ENCODE data around the gene GNAL. TPM values are rescaled to one million over a fixed set of nuclear protein-coding genes. Genes with fewer than 3 reads are reported as not detected.
"Not testable (repeated sequence)": the region's sequence is repeated elsewhere in the genome, so short reads cannot be mapped to it uniquely, and the experiment has no call there.

GNAL gene
- total and polyA plus RNA-seq, 10 donors: 0.74 to 5.7 (median 3.0) TPM

GRCh38 chr18:11713756-11714155 is 24.7 kb downstream of the GNAL start:
- Histone ChIP-seq H3K9me3 (peaks cover 0 to 16% (median 5%) of the 10 kb centered on the region in 8 donors), H3K36me3 (no peaks in the 10 kb centered on the region), H3K27me3 (replicated peaks in 1 of 7) (peaks cover 0 to 35% (median 0%) of the 10 kb centered on the region in 7 donors), H3K27ac (no peak overlapping the region), H3K4me3 (no peak overlapping the region), H3K4me1 (no peaks in the 10 kb centered on the region)
- WGBS, 5 donors: 68 to 84% (median 79%) methylated on average over 6 of the region's 6 CpGs
- intact Hi-C loops (cut with DNase I; ENCODE audit: low total_unique reads): no loop called here
- DNase-seq: no peak
- no peak for TF ChIP-seq POLR2AphosphoS5 (IDR thresholded peaks at IDR 0.05)
- TF ChIP-seq CTCF (IDR thresholded peaks at IDR 0.05 in 8 of 11, conservative IDR thresholded peaks at IDR 0.05 in 3 of 11): no peak
- no peak for TF ChIP-seq POLR2A (IDR thresholded peaks at IDR 0.05)

GRCh38 chr18:11714244-11714918 is 25.3 kb downstream of the GNAL start:
- WGBS, 5 donors: 69 to 85% (median 83%) methylated on average over 7 of the region's 7 CpGs
- intact Hi-C loops (cut with DNase I; ENCODE audit: low total_unique reads): no loop called here
- DNase-seq: no peak
- no peaks in the 10 kb centered on the region for H3K36me3 ChIP-seq
- peaks cover 0 to 12% (median 5%) of the 10 kb centered on the region in 8 donors for H3K9me3 ChIP-seq
- peaks cover 0 to 35% (median 0%) of the 10 kb centered on the region in 7 donors for H3K27me3 ChIP-seq (replicated peaks in 1 of 7)
- H3K4me1 ChIP-seq: no peaks in the 10 kb centered on the region
- H3K4me3 ChIP-seq: no peak overlapping the region
- TF ChIP-seq POLR2AphosphoS5 (IDR thresholded peaks at IDR 0.05) (no peak), POLR2A (IDR thresholded peaks at IDR 0.05) (no peak), CTCF (IDR thresholded peaks at IDR 0.05 in 8 of 11, conservative IDR thresholded peaks at IDR 0.05 in 3 of 11) (no peak)
- H3K27ac ChIP-seq: no peak overlapping the region

- H3K4me3 ChIP-seq; intact Hi-C loops (cut with DNase I; ENCODE audit: low total_unique reads); H3K4me1 ChIP-seq; H3K36me3 ChIP-seq; H3K9me3 ChIP-seq; H3K27ac ChIP-seq; DNase-seq: not testable (repeated sequence)
- 75 to 94% (median 90%) methylated on average over 6 to 24 of the region's 24 CpGs for WGBS, 5 donors
- H3K27me3 ChIP-seq (replicated peaks in 1 of 7): peaks cover 0 to 31% (median 0%) of the 10 kb centered on the region in 7 donors
These were observed 27.8 kb downstream of the GNAL start for GRCh38 chr18:11716767-11717315.

- 66 to 74% (median 70%) methylated on average over 2 of the region's 2 CpGs for WGBS, 5 donors
These were observed 30.0 kb downstream of the GNAL start for GRCh38 chr18:11719050-11719449.

GRCh38 chr18:11719621-11720020 is 30.6 kb downstream of the GNAL start:
- H3K4me3 ChIP-seq: no peak overlapping the region
- H3K27me3 ChIP-seq (replicated peaks in 1 of 7): peaks cover 0 to 6% (median 0%) of the 10 kb centered on the region in 7 donors
- TF ChIP-seq CTCF (IDR thresholded peaks at IDR 0.05 in 8 of 11, conservative IDR thresholded peaks at IDR 0.05 in 3 of 11) (no peak), POLR2A (IDR thresholded peaks at IDR 0.05) (no peak), POLR2AphosphoS5 (IDR thresholded peaks at IDR 0.05) (no peak)
- intact Hi-C loops (cut with DNase I; ENCODE audit: low total_unique reads): no loop called here
- H3K4me1 ChIP-seq: peaks cover 0 to 4% (median 0%) of the 10 kb centered on the region in 6 donors
- no peaks in the 10 kb centered on the region for H3K36me3 ChIP-seq
- WGBS, 5 donors: 88 to 94% (median 92%) methylated on average over 7 of the region's 7 CpGs
- DNase-seq: no peak
- H3K27ac ChIP-seq: no peak overlapping the region
- no peaks in the 10 kb centered on the region for H3K9me3 ChIP-seq

More at GRCh38 chr18:11719050-11719449, 30.0 kb downstream of the GNAL start:
- DNase-seq: no peak
- no peak for TF ChIP-seq POLR2A (IDR thresholded peaks at IDR 0.05)
- no peak for TF ChIP-seq POLR2AphosphoS5 (IDR thresholded peaks at IDR 0.05)
- Histone ChIP-seq H3K9me3 (no peaks in the 10 kb centered on the region), H3K4me1 (peaks cover 0 to 4% (median 0%) of the 10 kb centered on the region in 6 donors), H3K36me3 (no peaks in the 10 kb centered on the region), H3K27ac (no peak overlapping the region), H3K27me3 (replicated peaks in 1 of 7) (peaks cover 0 to 12% (median 0%) of the 10 kb centered on the region in 7 donors), H3K4me3 (no peak overlapping the region)
- intact Hi-C loops (cut with DNase I; ENCODE audit: low total_unique reads): no loop called here

All from spleen (tissue), 11 donors.